VCaP (cell line): ENCODE results near the gene MMADHC.
A peak's percentile ranks its signal among the peaks of the same experiment; 100 is the strongest.

Experiments
- H3K27ac ChIP-seq: fragments of 450-650 bp; 2 replicates; pipeline ENCODE4 v1.5.1; 2017
- CTCF ChIP-seq: fragments of 450-650 bp; conservative IDR thresholded peaks from 2 replicates; pipeline ENCODE4 v1.5.1; 2017; ENCODE audit warnings: mild to moderate bottlenecking, moderate library complexity

Gene MMADHC

GRCh38 chr2:149587950-149588487 lies 444 bp upstream of the MMADHC start:
- H3K27ac ChIP-seq = peak overlapping the region; percentile 99
- TF ChIP-seq CTCF = no peak

- no peak for TF ChIP-seq CTCF
- H3K27ac ChIP-seq = peak overlapping the region; percentile 99
Observed at GRCh38 chr2:149586898-149587219, 716 bp downstream of the MMADHC start.

- TF ChIP-seq CTCF = no peak
Observed at GRCh38 chr2:149586063-149586462, 1.5 kb downstream of the MMADHC start.

GRCh38 chr2:149585166-149585885 lies 2.2 kb downstream of the MMADHC start:
- TF ChIP-seq CTCF = no peak
- H3K27ac ChIP-seq = no peak overlapping the region; the same call in 1 of the 2 replicates

More at GRCh38 chr2:149586063-149586462, 1.5 kb downstream of the MMADHC start:
- H3K27ac ChIP-seq = peak overlapping the region; percentile 99; the same call in 1 of the 2 replicates

GRCh38 chr2:149579972-149580882 lies 7.3 kb downstream of the MMADHC start:
- no peak overlapping the region for H3K27ac ChIP-seq
- no peak for TF ChIP-seq CTCF

- no peak for TF ChIP-seq CTCF
- H3K27ac ChIP-seq = no peak overlapping the region
Observed at GRCh38 chr2:149577269-149577668, 10.3 kb downstream of the MMADHC start.

- TF ChIP-seq CTCF = no peak
- H3K27ac ChIP-seq = no peak overlapping the region
Observed at GRCh38 chr2:149575752-149576151, 11.8 kb downstream of the MMADHC start.
